Fibroblast of lung (primary cell): ENCODE measurements around the gene RBBP5.

Experiments
- CTCF ChIP-seq, 2 donors: IDR thresholded peaks in 1 of 2; conservative IDR thresholded peaks in 1 of 2; 1 replicate in 1 of 2; 2 replicates in 1 of 2; pipeline ENCODE4 v1.5.1; 2011 to 2012; ENCODE audit warnings: low read length in 2 of 2, control low read depth in 1 of 2, inconsistent platforms in 1 of 2, low read depth in 1 of 2, mild to moderate bottlenecking in 1 of 2
- EZH2 ChIP-seq: IDR thresholded peaks from 2 replicates; pipeline ENCODE4 v1.5.1; 2012; ENCODE audit warnings: low read length, control low read depth, mild to moderate bottlenecking; ENCODE audit errors: missing control alignments

- no peak for TF ChIP-seq CTCF (conservative IDR thresholded peaks at IDR 0.05 in 1 of 2, IDR thresholded peaks at IDR 0.05 in 1 of 2; ENCODE audit: low read depth in 1 of 2, low read length in 2 of 2)
- TF ChIP-seq EZH2: no peak
Measured at GRCh38 chr1:205056188-205056611, 65.6 kb downstream of the RBBP5 start.
